GM19193 (cell line): ENCODE data around the gene GMNN.
A peak's percentile ranks its signal among the peaks of the same experiment; 100 is the strongest.

ENCODE experiments used
- POLR2A ChIP-seq: IDR thresholded peaks from 4 replicates; pipeline ENCODE4 v1.6.1; 2011; ENCODE audit not compliant: insufficient read depth, insufficient read length; ENCODE audit errors: extremely low read depth

GMNN gene

GRCh38 chr6:24774696-24775519 lies at the start of gene GMNN:
GMNN (plus strand) TSS chr6:24774937; CDS start chr6:24777247, 2,310 bp downstream.
- TF ChIP-seq POLR2A = peak; percentile 93

- TF ChIP-seq POLR2A = no peak
Observed at GRCh38 chr6:24734166-24734565, 40.6 kb upstream of the GMNN start.

GRCh38 chr6:24738741-24739140 lies 36.0 kb upstream of the GMNN start:
- no peak for TF ChIP-seq POLR2A

- no peak for TF ChIP-seq POLR2A
Observed at GRCh38 chr6:24740861-24741260, 33.9 kb upstream of the GMNN start.

GRCh38 chr6:24742216-24742738 lies 32.5 kb upstream of the GMNN start:
- no peak for TF ChIP-seq POLR2A

- no peak for TF ChIP-seq POLR2A
Observed at GRCh38 chr6:24743265-24743943, 31.3 kb upstream of the GMNN start.

- no peak for TF ChIP-seq POLR2A
Observed at GRCh38 chr6:24743944-24744335, 30.8 kb upstream of the GMNN start.

GRCh38 chr6:24744911-24745310 lies 29.8 kb upstream of the GMNN start:
- no peak for TF ChIP-seq POLR2A

- no peak for TF ChIP-seq POLR2A
Observed at GRCh38 chr6:24749297-24749696, 25.4 kb upstream of the GMNN start.

- no peak for TF ChIP-seq POLR2A
Observed at GRCh38 chr6:24752503-24752902, 22.2 kb upstream of the GMNN start.

- no peak for TF ChIP-seq POLR2A
Observed at GRCh38 chr6:24752917-24753492, 21.7 kb upstream of the GMNN start.

GRCh38 chr6:24753545-24753944 lies 21.2 kb upstream of the GMNN start:
- TF ChIP-seq POLR2A = no peak

- TF ChIP-seq POLR2A = no peak
Observed at GRCh38 chr6:24755279-24755678, 19.5 kb upstream of the GMNN start.

GRCh38 chr6:24757611-24758010 lies 17.1 kb upstream of the GMNN start:
- no peak for TF ChIP-seq POLR2A

- no peak for TF ChIP-seq POLR2A
Observed at GRCh38 chr6:24759718-24760117, 15.0 kb upstream of the GMNN start.

- TF ChIP-seq POLR2A = no peak
Observed at GRCh38 chr6:24760210-24760609, 14.5 kb upstream of the GMNN start.

GRCh38 chr6:24761193-24761835 lies 13.4 kb upstream of the GMNN start:
- no peak for TF ChIP-seq POLR2A
